GM19455 (cell line): Measurements from ENCODE around the gene MAML2.

ENCODE experiments used
- ATAC-seq: cut with Tn5 transposase; IDR thresholded peaks from one replicate; pipeline ENCODE4 v1.9.1; 2021; ENCODE audit not compliant: unreplicated experiment

MAML2 gene

GRCh38 chr11:96318850-96319249 lies 24.1 kb downstream of the MAML2 start:
- no peak for ATAC-seq

DNA sequence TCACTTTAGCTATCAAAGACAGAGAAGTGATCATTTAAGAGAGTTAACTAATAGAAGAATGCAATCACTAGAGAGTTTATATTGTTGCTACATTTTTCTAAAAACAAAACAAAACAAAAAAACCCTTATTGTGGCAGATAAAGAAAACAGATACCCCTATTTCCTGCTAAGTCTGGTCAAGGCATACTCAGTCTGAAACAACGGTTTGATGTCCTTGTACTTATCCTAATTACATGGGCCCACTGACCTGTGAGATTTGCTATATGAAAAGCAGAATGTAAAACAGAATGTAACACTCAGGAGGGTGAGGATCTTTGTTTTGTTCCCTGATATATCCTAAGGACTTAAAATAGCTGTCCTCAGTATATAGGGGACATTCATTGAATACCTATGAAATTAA lies 24.6 kb downstream of the MAML2 start:
- no peak for ATAC-seq

- no peak for ATAC-seq
These were observed 25.0 kb downstream of the MAML2 start for GRCh38 chr11:96317985-96318384.

DNA sequence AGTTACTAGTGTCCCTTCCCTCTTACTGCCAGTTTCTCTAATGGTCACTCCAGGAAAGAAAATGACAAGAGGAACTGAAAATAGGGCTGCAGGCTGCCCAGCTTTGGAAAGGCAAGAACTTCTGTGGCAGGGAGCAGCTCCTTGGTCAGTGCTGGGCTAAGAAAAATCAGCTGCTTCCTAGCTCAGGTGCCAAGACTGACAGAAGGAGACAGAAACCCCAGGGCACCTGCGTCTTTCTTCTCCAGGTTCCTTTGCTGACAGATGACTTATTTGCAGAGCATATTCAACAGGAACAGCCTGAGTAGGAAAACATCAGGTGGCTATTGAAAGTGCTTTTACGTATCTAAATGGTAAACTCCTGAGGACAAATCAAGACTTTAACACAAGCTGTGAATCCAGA lies 25.4 kb downstream of the MAML2 start:
- no peak for ATAC-seq

- no peak for ATAC-seq
These were observed 26.1 kb downstream of the MAML2 start for GRCh38 chr11:96316869-96317268.

GRCh38 chr11:96315476-96315875 lies 27.5 kb downstream of the MAML2 start:
- ATAC-seq, result no peak

- no peak for ATAC-seq
These were observed 28.5 kb downstream of the MAML2 start for GRCh38 chr11:96314326-96315020.

- no peak for ATAC-seq
These were observed 29.8 kb downstream of the MAML2 start for GRCh38 chr11:96313163-96313562.

DNA sequence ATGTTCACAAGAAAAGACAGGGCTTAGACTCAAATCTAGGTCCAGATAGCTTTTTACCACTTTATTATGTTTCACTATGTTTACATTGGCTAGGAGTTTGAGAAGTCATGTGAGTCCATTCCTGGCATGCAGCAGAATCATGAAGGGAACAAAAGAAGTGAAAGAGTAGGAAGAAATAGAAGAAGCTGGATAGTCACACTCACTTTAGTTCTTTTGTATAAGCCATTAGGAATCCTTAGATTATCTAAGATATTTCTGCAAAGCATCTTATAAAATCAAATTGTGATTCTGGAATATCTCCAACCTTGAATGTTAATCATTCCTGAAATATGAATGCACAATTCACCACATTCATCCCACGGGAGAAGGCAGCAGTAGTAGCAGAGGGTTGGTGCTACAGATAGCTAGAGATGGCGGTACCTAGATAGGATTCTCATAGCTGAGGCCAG lies 31.9 kb downstream of the MAML2 start:
- no peak for ATAC-seq

DNA sequence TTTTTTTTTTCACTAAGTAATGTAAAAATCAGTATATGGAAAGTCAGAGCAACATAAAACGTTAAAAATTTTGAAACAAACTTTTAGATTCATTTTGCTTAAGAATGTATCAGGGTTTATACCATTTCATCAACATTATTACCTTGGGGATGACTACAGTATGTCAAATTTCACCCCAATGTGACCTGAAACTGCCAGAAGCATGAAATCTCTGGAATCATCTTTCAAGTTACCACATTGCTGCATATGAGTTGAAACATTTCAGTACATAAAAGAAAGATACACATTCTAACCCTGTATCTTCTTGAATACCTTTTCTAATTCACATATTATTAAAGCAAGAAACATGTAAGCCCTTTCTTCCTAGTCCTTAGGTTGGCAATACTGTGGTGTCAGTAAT lies 32.8 kb downstream of the MAML2 start:
- no peak for ATAC-seq

GRCh38 chr11:96309643-96310017 lies 33.4 kb downstream of the MAML2 start:
- no peak for ATAC-seq

DNA sequence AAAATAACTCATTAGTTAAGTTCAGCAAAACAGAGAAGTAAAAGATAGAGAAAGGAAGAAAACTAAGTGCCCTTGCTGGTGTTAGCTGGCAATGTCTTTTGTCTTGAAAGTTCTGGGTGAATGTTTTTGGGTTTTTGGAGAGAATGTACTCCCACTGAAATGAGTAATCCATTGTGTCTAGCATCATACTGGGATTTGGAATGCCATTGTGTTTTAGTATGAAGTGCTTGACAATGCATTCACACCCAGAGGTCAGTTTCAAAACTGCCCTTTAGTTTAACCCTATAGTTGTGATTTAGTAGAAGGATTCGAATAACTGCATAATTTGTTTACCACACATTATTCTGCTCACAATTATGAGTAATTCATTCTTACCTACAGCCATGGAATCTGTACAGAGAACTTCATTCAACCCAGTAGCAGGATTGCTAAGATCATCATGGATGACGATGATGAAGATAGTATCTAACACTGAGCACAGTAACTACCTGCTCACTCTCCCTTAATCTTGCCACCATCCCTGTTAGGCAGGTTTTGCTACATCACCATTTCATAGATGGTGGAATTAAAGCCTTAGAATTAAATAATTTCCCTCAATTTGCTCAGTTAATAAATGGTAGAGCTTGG lies 33.9 kb downstream of the MAML2 start:
- ATAC-seq, result no peak

- ATAC-seq, result no peak
These were observed 35.2 kb downstream of the MAML2 start for GRCh38 chr11:96307776-96308140.

DNA sequence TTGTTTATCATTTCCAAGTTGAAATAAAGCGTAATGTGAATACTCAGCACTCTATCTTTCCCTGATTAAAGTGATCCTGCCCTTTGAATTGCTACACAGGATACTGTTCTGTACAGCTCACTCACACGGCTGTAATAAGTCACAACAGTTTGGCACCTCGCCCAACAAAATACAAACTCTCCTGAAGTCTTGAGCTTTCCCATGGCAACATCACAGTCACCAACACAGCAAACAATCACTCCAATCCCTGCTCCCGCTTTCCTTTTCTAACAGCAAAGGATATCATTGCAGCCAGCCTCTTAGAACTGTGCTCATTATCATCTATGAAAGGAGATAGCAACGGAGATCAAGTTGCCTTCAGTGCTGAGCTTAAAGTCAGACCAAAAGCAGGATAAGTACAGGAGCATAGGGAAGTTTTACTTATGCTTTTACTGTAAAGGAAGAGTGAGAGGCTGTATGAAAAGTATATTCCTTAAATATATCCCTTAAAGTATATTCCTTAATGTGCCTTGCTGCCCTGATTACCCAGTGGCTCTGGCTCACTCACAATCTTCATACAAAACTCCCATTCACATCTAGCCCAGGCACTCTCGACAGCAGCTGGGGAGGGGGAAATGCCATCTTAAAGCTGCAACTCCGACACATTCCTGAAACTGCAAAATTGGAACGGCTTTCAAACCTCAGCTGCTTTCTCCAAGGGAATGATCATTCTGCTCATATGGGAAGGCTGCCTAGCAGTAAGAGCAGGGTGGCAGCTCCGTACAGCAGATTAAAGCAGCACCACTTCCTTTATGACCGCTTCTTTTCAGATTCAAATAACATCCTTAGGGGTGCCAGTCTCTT lies 35.8 kb downstream of the MAML2 start:
- ATAC-seq, result no peak

- ATAC-seq, result no peak
These were observed 36.4 kb downstream of the MAML2 start for GRCh38 chr11:96306600-96306932.

- no peak for ATAC-seq
These were observed 36.9 kb downstream of the MAML2 start for GRCh38 chr11:96306071-96306470.

DNA sequence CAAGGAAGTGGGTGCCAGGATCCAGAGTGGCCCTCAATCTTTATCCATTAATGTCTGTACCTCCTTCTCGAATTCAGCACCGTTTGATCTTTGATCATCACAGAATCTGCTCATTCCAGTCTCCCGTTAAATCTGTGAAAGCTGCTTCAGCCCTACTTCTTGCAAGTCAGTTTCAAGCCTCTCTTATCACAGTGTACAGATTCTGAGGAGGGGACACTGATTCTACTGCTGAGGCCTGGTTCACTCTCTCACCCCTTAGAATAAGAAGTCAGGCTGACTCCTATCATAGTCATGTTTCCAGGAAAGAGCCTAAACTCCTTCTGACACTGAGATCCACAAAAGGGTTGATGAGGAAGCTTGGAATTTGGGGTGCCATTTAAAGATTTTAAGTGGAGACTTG lies 39.0 kb downstream of the MAML2 start:
- ATAC-seq, result no peak

GRCh38 chr11:96303064-96303463 lies 39.9 kb downstream of the MAML2 start:
- ATAC-seq, result no peak

- ATAC-seq, result no peak
These were observed 41.2 kb downstream of the MAML2 start for GRCh38 chr11:96301818-96302217.

- ATAC-seq, result no peak
These were observed 43.7 kb downstream of the MAML2 start for GRCh38 chr11:96299155-96299888.

DNA sequence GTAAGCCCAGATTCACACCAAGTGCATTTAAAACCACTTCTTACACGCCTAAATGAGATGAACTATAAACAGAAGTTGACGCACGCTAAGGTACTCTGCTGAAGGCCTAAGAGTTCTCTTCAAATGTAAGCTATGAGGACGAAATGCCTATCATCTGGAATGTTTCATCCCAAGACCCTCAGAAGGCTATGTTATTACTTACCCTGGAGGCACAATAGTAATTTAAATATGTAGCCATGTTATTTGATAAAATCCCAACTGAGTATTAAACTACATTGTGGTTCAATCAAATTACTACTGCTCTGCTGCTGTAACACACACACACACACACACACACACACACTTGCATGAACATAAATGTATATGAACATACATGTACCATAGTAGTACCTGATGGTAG lies 47.6 kb downstream of the MAML2 start:
- ATAC-seq, result no peak

GRCh38 chr11:96294289-96294688 lies 48.7 kb downstream of the MAML2 start:
- ATAC-seq, result no peak
